ENCODE results near the gene LMF1. TPM values are rescaled to one million over a fixed set of nuclear protein-coding genes. Genes with fewer than 3 reads are reported as not detected.

LMF1 gene
- total RNA-seq, 3 donors from 2014 or later (not counting 1 experiment from before 2014, with no cell fraction given): 28.2 to 42.2 (median 41.2) TPM

- no peak overlapping the region for H3K27ac Mint-ChIP-seq
- WGBS (ENCODE audit: insufficient coverage): 95% methylated on average over 31 of the region's 31 CpGs
- intact Hi-C loops (cut with micrococcal nuclease): no loop called here
Observed at GRCh38 chr16:850668-851067, 120.1 kb downstream of the LMF1 start.

GRCh38 chr16:848510-849253, 122.1 kb downstream of the LMF1 start:
- H3K27me3 ChIP-seq (ENCODE audit: control insufficient read depth, insufficient read depth, low read length): no peaks in the 10 kb centered on the region
- Mint-ChIP-seq H3K27ac (no peak overlapping the region), H3K4me1 (no peaks in the 10 kb centered on the region), H3K36me3 (no peaks in the 10 kb centered on the region), H3K4me3 (no peak overlapping the region), H3K9me3 (no peaks in the 10 kb centered on the region), H3K27me3 (ENCODE audit: low read depth in 2 of 2) (no peaks in the 10 kb centered on the region)
- DNase-seq (no peak), ATAC-seq (no peak)
- no peaks in the 10 kb centered on the region for H3K4me1 ChIP-seq (ENCODE audit: control insufficient read depth, insufficient read depth, low read length)
- intact Hi-C loops (cut with micrococcal nuclease): no loop called here
- no peaks in the 10 kb centered on the region for H3K36me3 ChIP-seq (ENCODE audit: control insufficient read depth, insufficient read depth, low read length)
- no peak for TF ChIP-seq CTCF (IDR thresholded peaks at IDR 0.05)
- peaks cover 11% of the 10 kb centered on the region for H3K9me3 ChIP-seq (ENCODE audit: control insufficient read depth, insufficient read depth, low read length)
- H3K27ac ChIP-seq (ENCODE audit: low read length): no peak overlapping the region
- 94% methylated on average over 44 of the region's 44 CpGs for WGBS (ENCODE audit: insufficient coverage)
- H3K4me3 ChIP-seq (ENCODE audit: low read length): no peak overlapping the region

More at GRCh38 chr16:850668-851067, 120.1 kb downstream of the LMF1 start:
- H3K4me3 ChIP-seq (ENCODE audit: low read length): no peak overlapping the region
- Mint-ChIP-seq H3K4me3 (no peak overlapping the region), H3K9me3 (no peaks in the 10 kb centered on the region), H3K4me1 (no peaks in the 10 kb centered on the region), H3K27me3 (ENCODE audit: low read depth in 2 of 2) (no peaks in the 10 kb centered on the region), H3K36me3 (no peaks in the 10 kb centered on the region)
- ATAC-seq: no peak
- TF ChIP-seq CTCF (IDR thresholded peaks at IDR 0.05): no peak
- peaks cover 11% of the 10 kb centered on the region for H3K9me3 ChIP-seq (ENCODE audit: control insufficient read depth, insufficient read depth, low read length)
- H3K27ac ChIP-seq (ENCODE audit: low read length): no peak overlapping the region
- no peaks in the 10 kb centered on the region for H3K36me3 ChIP-seq (ENCODE audit: control insufficient read depth, insufficient read depth, low read length)
- H3K4me1 ChIP-seq (ENCODE audit: control insufficient read depth, insufficient read depth, low read length): no peaks in the 10 kb centered on the region
- no peaks in the 10 kb centered on the region for H3K27me3 ChIP-seq (ENCODE audit: control insufficient read depth, insufficient read depth, low read length)
- DNase-seq: no peak

GRCh38 chr16:847681-848445, 122.9 kb downstream of the LMF1 start:
- no peak overlapping the region for H3K4me3 Mint-ChIP-seq
- whole genome bisulfite sequencing (ENCODE audit: insufficient coverage): 92% methylated on average over 33 of the region's 33 CpGs
- no peaks in the 10 kb centered on the region for H3K36me3 Mint-ChIP-seq
- no peak for TF ChIP-seq CTCF (IDR thresholded peaks at IDR 0.05)
- Histone ChIP-seq H3K9me3 (ENCODE audit: control insufficient read depth, insufficient read depth, low read length) (peaks cover 11% of the 10 kb centered on the region), H3K27ac (ENCODE audit: low read length) (no peak overlapping the region), H3K36me3 (ENCODE audit: control insufficient read depth, insufficient read depth, low read length) (no peaks in the 10 kb centered on the region), H3K4me3 (ENCODE audit: low read length) (no peak overlapping the region), H3K4me1 (ENCODE audit: control insufficient read depth, insufficient read depth, low read length) (no peaks in the 10 kb centered on the region), H3K27me3 (ENCODE audit: control insufficient read depth, insufficient read depth, low read length) (no peaks in the 10 kb centered on the region)
- no peaks in the 10 kb centered on the region for H3K4me1 Mint-ChIP-seq
- intact Hi-C loops (cut with micrococcal nuclease): no loop called here
- no peak overlapping the region for H3K27ac Mint-ChIP-seq
- H3K27me3 Mint-ChIP-seq (ENCODE audit: low read depth in 2 of 2): no peaks in the 10 kb centered on the region
- ATAC-seq: no peak
- no peaks in the 10 kb centered on the region for H3K9me3 Mint-ChIP-seq
- no peak for DNase-seq

All from natural killer cell (primary cell).